PFSK-1 (cell line): ENCODE data around the gene NTMT2.

Source experiments
- FOXP2 ChIP-seq: optimal IDR thresholded peaks from 2 replicates; pipeline ENCODE3; 2011; ENCODE audit warnings: borderline replicate concordance, control low read depth, inconsistent platforms; ENCODE audit not compliant: insufficient read depth; ENCODE audit errors: extremely low read length, extremely low read depth
- POLR2AphosphoS5 ChIP-seq: IDR thresholded peaks from 2 replicates; pipeline ENCODE4 v1.6.1; 2012; ENCODE audit warnings: low read depth, mild to moderate bottlenecking, control low read depth, low read length, moderate library complexity
- REST ChIP-seq, 2 experiments: IDR thresholded peaks; 2 replicates each; pipeline versions ENCODE4 v1.6.1 to v1.8.0; 2011 to 2012; ENCODE audit warnings: low read depth in 2 of 2, low read length in 2 of 2, control low read depth in 1 of 2, inconsistent platforms in 1 of 2, mild to moderate bottlenecking in 1 of 2, moderate library complexity in 1 of 2; ENCODE audit not compliant: insufficient read depth in 1 of 2
- SIN3A ChIP-seq: IDR thresholded peaks from 2 replicates; pipeline ENCODE4 v1.6.1; 2012; ENCODE audit warnings: mild to moderate bottlenecking, low read length, moderate library complexity, borderline replicate concordance; ENCODE audit not compliant: insufficient read depth
- TAF1 ChIP-seq: IDR thresholded peaks from 2 replicates; pipeline ENCODE4 v1.6.1; 2012; ENCODE audit warnings: low read length, control low read depth, borderline replicate concordance; ENCODE audit not compliant: insufficient read depth

NTMT2 gene

GRCh38 chr1:170156594-170156993 is 10.8 kb downstream of the NTMT2 start:
- TF ChIP-seq SIN3A (no peak), POLR2AphosphoS5 (no peak), TAF1 (no peak), REST (IDR thresholded peaks at IDR 0.05; ENCODE audit: insufficient read depth in 1 of 2, low read depth in 2 of 2, low read length in 2 of 2) (no peak)

GRCh38 chr1:170157820-170158219 is 12.1 kb downstream of the NTMT2 start:
- no peak for TF ChIP-seq POLR2AphosphoS5
- TF ChIP-seq FOXP2: no peak
- TF ChIP-seq SIN3A: no peak
- TF ChIP-seq REST (IDR thresholded peaks at IDR 0.05; ENCODE audit: insufficient read depth in 1 of 2, low read depth in 2 of 2, low read length in 2 of 2): no peak
- TF ChIP-seq TAF1: no peak

GRCh38 chr1:170162459-170163246 is 16.9 kb downstream of the NTMT2 start:
- TF ChIP-seq FOXP2 (no peak), SIN3A (no peak), TAF1 (no peak), POLR2AphosphoS5 (no peak), REST (IDR thresholded peaks at IDR 0.05; ENCODE audit: insufficient read depth in 1 of 2, low read depth in 2 of 2, low read length in 2 of 2) (no peak)

GRCh38 chr1:170164103-170164763 is 18.5 kb downstream of the NTMT2 start:
- TF ChIP-seq TAF1 (no peak), POLR2AphosphoS5 (no peak), FOXP2 (no peak), REST (IDR thresholded peaks at IDR 0.05; ENCODE audit: insufficient read depth in 1 of 2, low read depth in 2 of 2, low read length in 2 of 2) (no peak), SIN3A (no peak)
